WTC11 (cell line): ENCODE results near the gene SIX2. TPM values are rescaled to one million over a fixed set of nuclear protein-coding genes. Genes with fewer than 3 reads are reported as not detected.

Experiments
- AFF4 ChIP-seq: sonication (generic); formaldehyde crosslinking; IDR thresholded peaks from 2 replicates; pipeline ENCODE4 v1.8.1; 2023; ENCODE audit warnings: mild to moderate bottlenecking, missing genetic modification reagents, borderline replicate concordance
- CREM ChIP-seq: sonication (generic); formaldehyde crosslinking; IDR thresholded peaks from 2 replicates; pipeline ENCODE4 v1.8.1; 2022; ENCODE audit warnings: mild to moderate bottlenecking, missing genetic modification reagents, moderate library complexity
- CTCF ChIP-seq: fragments of 200-600 bp; IDR thresholded peaks from 2 replicates; pipeline ENCODE4 v1.8.0; 2022; ENCODE audit warnings: antibody characterized with exemption
- ETV6 ChIP-seq: sonication (generic); formaldehyde crosslinking; IDR thresholded peaks from 2 replicates; pipeline ENCODE4 v1.8.1; 2022; ENCODE audit warnings: mild to moderate bottlenecking, missing genetic modification reagents
- GRHL2 ChIP-seq: fragments of 250-450 bp; sonication (Bioruptor Pico); IDR thresholded peaks from 2 replicates; pipeline ENCODE4 v1.8.0; 2022; ENCODE audit warnings: mild to moderate bottlenecking, moderate library complexity; ENCODE audit not compliant: insufficient replicate concordance, severe bottlenecking
- HMGXB4 ChIP-seq: sonication (generic); formaldehyde crosslinking; IDR thresholded peaks from 2 replicates; pipeline ENCODE4 v1.8.1; 2023; ENCODE audit warnings: mild to moderate bottlenecking, moderate library complexity, missing genetic modification reagents
- MYBL2 ChIP-seq: sonication (generic); formaldehyde crosslinking; IDR thresholded peaks from 2 replicates; pipeline ENCODE4 v1.8.1; 2023; ENCODE audit warnings: mild to moderate bottlenecking, moderate library complexity, missing genetic modification reagents
- NFYB ChIP-seq: sonication (generic); formaldehyde crosslinking; conservative IDR thresholded peaks from 2 replicates; pipeline ENCODE4 v1.8.0; 2022; ENCODE audit warnings: low read depth, missing genetic modification reagents
- OVOL2 ChIP-seq: fragments of 250-450 bp; sonication (Bioruptor Pico); IDR thresholded peaks from 2 replicates; pipeline ENCODE4 v1.9.0; 2021; ENCODE audit warnings: mild to moderate bottlenecking, borderline replicate concordance
- RELA ChIP-seq: sonication (generic); formaldehyde crosslinking; IDR thresholded peaks from 2 replicates; pipeline ENCODE4 v1.8.1; 2022; ENCODE audit warnings: missing genetic modification reagents, mild to moderate bottlenecking, borderline replicate concordance
- RORB ChIP-seq: fragments of 250-450 bp; sonication (Bioruptor Pico); IDR thresholded peaks from 2 replicates; pipeline ENCODE4 v1.9.0; 2021; ENCODE audit warnings: mild to moderate bottlenecking
- SMAD3 ChIP-seq: sonication (generic); formaldehyde crosslinking; IDR thresholded peaks from 2 replicates; pipeline ENCODE4 v1.8.0; 2022; ENCODE audit warnings: missing genetic modification reagents, mild to moderate bottlenecking, borderline replicate concordance
- STAT6 ChIP-seq: sonication (generic); formaldehyde crosslinking; conservative IDR thresholded peaks from 2 replicates; pipeline ENCODE4 v1.8.1; 2023; ENCODE audit warnings: mild to moderate bottlenecking, low read depth, missing genetic modification reagents, moderate library complexity
- TCF7 ChIP-seq: sonication (generic); formaldehyde crosslinking; IDR thresholded peaks from 2 replicates; pipeline ENCODE4 v1.8.0; 2022; ENCODE audit warnings: mild to moderate bottlenecking, low read depth, missing genetic modification reagents, moderate library complexity
- USF2 ChIP-seq: sonication (generic); formaldehyde crosslinking; IDR thresholded peaks from 2 replicates; pipeline ENCODE4 v1.8.1; 2023; ENCODE audit warnings: mild to moderate bottlenecking, missing genetic modification reagents, moderate library complexity
- ZNF423 ChIP-seq: fragments of 250-450 bp; sonication (Bioruptor Pico); IDR thresholded peaks from 2 replicates; pipeline ENCODE4 v2.1.2; 2022; ENCODE audit warnings: mild to moderate bottlenecking, moderate library complexity
- total RNA-seq: library from RNA; stranded (reverse); gene quantifications from 3 replicates; pipeline ENCODE4 v1.2.3, GENCODE V29; 2021
- TF ChIP-seq, protein P1 (sequence below): sonication (generic); formaldehyde crosslinking; IDR thresholded peaks from 2 replicates; pipeline ENCODE4 v1.8.1; 2022; ENCODE audit warnings: mild to moderate bottlenecking, moderate library complexity, missing genetic modification reagents
- TF ChIP-seq, protein P2 (sequence below): sonication (generic); formaldehyde crosslinking; IDR thresholded peaks from 2 replicates; pipeline ENCODE4 v1.8.1; 2023; ENCODE audit warnings: mild to moderate bottlenecking, missing genetic modification reagents

Gene SIX2
- total RNA-seq, 1 experiment from 2014 or later, result 1.7 TPM

GRCh38 chr2:45014016-45014702 lies 4.9 kb upstream of the SIX2 start (continued):
- no peak for TF ChIP-seq RORB (CRISPR knock-in tag)
- no peak for TF ChIP-seq OVOL2 (CRISPR knock-in tag)
- TF ChIP-seq NFYB (CRISPR knock-in tag), result peak; percentile 77
- peak; percentile 90 for TF ChIP-seq CTCF
- TF ChIP-seq, protein P1, sequence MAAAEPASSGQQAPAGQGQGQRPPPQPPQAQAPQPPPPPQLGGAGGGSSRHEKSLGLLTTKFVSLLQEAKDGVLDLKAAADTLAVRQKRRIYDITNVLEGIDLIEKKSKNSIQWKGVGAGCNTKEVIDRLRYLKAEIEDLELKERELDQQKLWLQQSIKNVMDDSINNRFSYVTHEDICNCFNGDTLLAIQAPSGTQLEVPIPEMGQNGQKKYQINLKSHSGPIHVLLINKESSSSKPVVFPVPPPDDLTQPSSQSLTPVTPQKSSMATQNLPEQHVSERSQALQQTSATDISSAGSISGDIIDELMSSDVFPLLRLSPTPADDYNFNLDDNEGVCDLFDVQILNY (CRISPR knock-in tag), result no peak; the same call in 1 of the 2 replicates
- no peak for TF ChIP-seq AFF4 (CRISPR knock-in tag)
- no peak for TF ChIP-seq USF2
- no peak for TF ChIP-seq STAT6 (CRISPR knock-in tag)
- TF ChIP-seq, protein P2, sequence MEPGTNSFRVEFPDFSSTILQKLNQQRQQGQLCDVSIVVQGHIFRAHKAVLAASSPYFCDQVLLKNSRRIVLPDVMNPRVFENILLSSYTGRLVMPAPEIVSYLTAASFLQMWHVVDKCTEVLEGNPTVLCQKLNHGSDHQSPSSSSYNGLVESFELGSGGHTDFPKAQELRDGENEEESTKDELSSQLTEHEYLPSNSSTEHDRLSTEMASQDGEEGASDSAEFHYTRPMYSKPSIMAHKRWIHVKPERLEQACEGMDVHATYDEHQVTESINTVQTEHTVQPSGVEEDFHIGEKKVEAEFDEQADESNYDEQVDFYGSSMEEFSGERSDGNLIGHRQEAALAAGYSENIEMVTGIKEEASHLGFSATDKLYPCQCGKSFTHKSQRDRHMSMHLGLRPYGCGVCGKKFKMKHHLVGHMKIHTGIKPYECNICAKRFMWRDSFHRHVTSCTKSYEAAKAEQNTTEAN (CRISPR knock-in tag), result no peak; the same call in 1 of the 2 replicates
- peak; percentile 91 for TF ChIP-seq HMGXB4 (CRISPR knock-in tag)
- TF ChIP-seq SMAD3 (CRISPR knock-in tag), result no peak
- TF ChIP-seq RELA (CRISPR knock-in tag), result 0 out of 2 replicates have a peak, but pooled peaks have one; percentile 26
- peak; percentile 90 for TF ChIP-seq ZNF423 (CRISPR knock-in tag)
- TF ChIP-seq GRHL2 (CRISPR knock-in tag), result no peak
- no peak for TF ChIP-seq CREM (CRISPR knock-in tag)
- 0 out of 2 replicates have a peak, but pooled peaks have one; percentile 22 for TF ChIP-seq ETV6 (CRISPR knock-in tag)
- TF ChIP-seq TCF7 (CRISPR knock-in tag), result no peak
- peak; percentile 69; the same call in 1 of the 2 replicates for TF ChIP-seq MYBL2 (CRISPR knock-in tag)
